HEK293 (cell line): ENCODE measurements around the gene ACVR1.

Source experiments
- BCL11A ChIP-seq: fragments of 450-650 bp; formaldehyde crosslinking; IDR thresholded peaks from 2 replicates; pipeline ENCODE4 v1.5.1; 2016; ENCODE audit warnings: low read depth, missing biosample characterization, missing genetic modification characterization
- GLI2 ChIP-seq: fragments of 450-650 bp; formaldehyde crosslinking; IDR thresholded peaks from 2 replicates; pipeline ENCODE4; 2017; ENCODE audit warnings: missing biosample characterization, missing genetic modification characterization, low read depth, borderline replicate concordance
- IKZF3 ChIP-seq: fragments of 450-650 bp; IDR thresholded peaks from 2 replicates; pipeline ENCODE4 v1.5.0; 2018; ENCODE audit warnings: missing biosample characterization, mild to moderate bottlenecking, missing genetic modification characterization, moderate library complexity
- KLF16 ChIP-seq: fragments of 450-650 bp; formaldehyde crosslinking; IDR thresholded peaks from 2 replicates; pipeline ENCODE4 v1.5.1; 2017; ENCODE audit warnings: missing biosample characterization, missing genetic modification characterization
- KLF8 ChIP-seq: fragments of 450-650 bp; formaldehyde crosslinking; IDR thresholded peaks from 2 replicates; pipeline ENCODE4 v1.5.1; 2016; ENCODE audit warnings: missing biosample characterization, missing genetic modification characterization
- OVOL3 ChIP-seq: fragments of 450-650 bp; formaldehyde crosslinking; IDR thresholded peaks from 2 replicates; pipeline ENCODE4 v1.5.1; 2016; ENCODE audit warnings: missing biosample characterization, missing genetic modification characterization
- ZBTB20 ChIP-seq: fragments of 450-650 bp; formaldehyde crosslinking; IDR thresholded peaks from 2 replicates; pipeline ENCODE4 v1.5.1; 2016; ENCODE audit warnings: missing biosample characterization, missing genetic modification characterization
- ZFP37 ChIP-seq: fragments of 450-650 bp; formaldehyde crosslinking; IDR thresholded peaks from 2 replicates; pipeline ENCODE4 v1.5.1; 2016; ENCODE audit warnings: missing biosample characterization, missing genetic modification characterization
- ZIC2 ChIP-seq: fragments of 450-650 bp; formaldehyde crosslinking; IDR thresholded peaks from 2 replicates; pipeline ENCODE4 v1.5.1; 2016; ENCODE audit warnings: missing biosample characterization, missing genetic modification characterization
- ZNF112 ChIP-seq: fragments of 450-650 bp; formaldehyde crosslinking; IDR thresholded peaks from 2 replicates; pipeline ENCODE4 v1.5.0; 2017; ENCODE audit warnings: missing biosample characterization, missing genetic modification characterization
- ZNF133 ChIP-seq: fragments of 450-650 bp; formaldehyde crosslinking; IDR thresholded peaks from 2 replicates; pipeline ENCODE4 v1.5.1; 2016; ENCODE audit warnings: missing biosample characterization, missing genetic modification characterization
- ZNF211 ChIP-seq: fragments of 450-650 bp; formaldehyde crosslinking; IDR thresholded peaks from 2 replicates; pipeline ENCODE4 v1.5.1; 2016; ENCODE audit warnings: low read depth, missing biosample characterization, missing genetic modification characterization
- ZNF239 ChIP-seq: fragments of 450-650 bp; formaldehyde crosslinking; IDR thresholded peaks from 2 replicates; pipeline ENCODE4 v1.5.1; 2016; ENCODE audit warnings: missing biosample characterization, missing genetic modification characterization
- ZNF37A ChIP-seq: fragments of 450-650 bp; IDR thresholded peaks from 2 replicates; pipeline ENCODE4 v1.5.1; 2018; ENCODE audit warnings: missing biosample characterization, missing genetic modification characterization
- ZNF521 ChIP-seq: fragments of 450-650 bp; formaldehyde crosslinking; IDR thresholded peaks from 2 replicates; pipeline ENCODE4 v1.5.1; 2017; ENCODE audit warnings: missing biosample characterization, mild to moderate bottlenecking, missing genetic modification characterization
- ZNF529 ChIP-seq: fragments of 450-650 bp; formaldehyde crosslinking; IDR thresholded peaks from 2 replicates; pipeline ENCODE4 v1.5.1; 2017; ENCODE audit warnings: missing genetic modification characterization, missing biosample characterization; ENCODE audit not compliant: insufficient replicate concordance
- ZNF558 ChIP-seq: fragments of 450-650 bp; formaldehyde crosslinking; IDR thresholded peaks from 2 replicates; pipeline ENCODE4 v1.5.1; 2016; ENCODE audit warnings: missing biosample characterization, missing genetic modification characterization
- ZNF561 ChIP-seq: fragments of 450-650 bp; IDR thresholded peaks from 2 replicates; pipeline ENCODE4 v1.5.1; 2018; ENCODE audit warnings: missing biosample characterization, missing genetic modification characterization, borderline replicate concordance
- ZNF701 ChIP-seq: fragments of 450-650 bp; formaldehyde crosslinking; IDR thresholded peaks from 2 replicates; pipeline ENCODE4 v1.5.1; 2016; ENCODE audit warnings: missing biosample characterization, missing genetic modification characterization
- ZNF747 ChIP-seq: fragments of 450-650 bp; formaldehyde crosslinking; IDR thresholded peaks from 2 replicates; pipeline ENCODE4 v1.5.1; 2016; ENCODE audit warnings: missing biosample characterization, missing genetic modification characterization
- ZNF837 ChIP-seq: fragments of 450-650 bp; formaldehyde crosslinking; IDR thresholded peaks from 2 replicates; pipeline ENCODE4 v1.5.1; 2016; ENCODE audit warnings: missing biosample characterization, missing genetic modification characterization
- TF ChIP-seq, protein P1 (sequence below): fragments of 450-650 bp; formaldehyde crosslinking; IDR thresholded peaks from 2 replicates; pipeline ENCODE4 v1.5.1; 2016; ENCODE audit warnings: missing biosample characterization, missing genetic modification characterization
- TF ChIP-seq, protein P2 (sequence below): IDR thresholded peaks from 2 replicates; pipeline ENCODE4 v1.6.1; 2011; ENCODE audit warnings: mild to moderate bottlenecking, low read depth, low read length, borderline replicate concordance
- TF ChIP-seq, protein P3 (sequence below): fragments of 450-650 bp; formaldehyde crosslinking; IDR thresholded peaks from 2 replicates; pipeline ENCODE4 v1.5.1; 2016; ENCODE audit warnings: missing biosample characterization, missing genetic modification characterization
- TF ChIP-seq, protein P4 (sequence below): fragments of 450-650 bp; formaldehyde crosslinking; IDR thresholded peaks from 2 replicates; pipeline ENCODE4 v1.5.0; 2017; ENCODE audit warnings: missing biosample characterization, missing genetic modification characterization, borderline replicate concordance
- TF ChIP-seq, protein P5 (sequence below): fragments of 450-650 bp; formaldehyde crosslinking; IDR thresholded peaks from 2 replicates; pipeline ENCODE4 v1.5.1; 2017; ENCODE audit warnings: missing biosample characterization, missing genetic modification characterization
- TF ChIP-seq, protein P6 (sequence below): fragments of 450-650 bp; formaldehyde crosslinking; IDR thresholded peaks from 2 replicates; pipeline ENCODE4 v1.5.1; 2016; ENCODE audit warnings: missing biosample characterization, missing genetic modification characterization, borderline replicate concordance

ACVR1 gene

DNA sequence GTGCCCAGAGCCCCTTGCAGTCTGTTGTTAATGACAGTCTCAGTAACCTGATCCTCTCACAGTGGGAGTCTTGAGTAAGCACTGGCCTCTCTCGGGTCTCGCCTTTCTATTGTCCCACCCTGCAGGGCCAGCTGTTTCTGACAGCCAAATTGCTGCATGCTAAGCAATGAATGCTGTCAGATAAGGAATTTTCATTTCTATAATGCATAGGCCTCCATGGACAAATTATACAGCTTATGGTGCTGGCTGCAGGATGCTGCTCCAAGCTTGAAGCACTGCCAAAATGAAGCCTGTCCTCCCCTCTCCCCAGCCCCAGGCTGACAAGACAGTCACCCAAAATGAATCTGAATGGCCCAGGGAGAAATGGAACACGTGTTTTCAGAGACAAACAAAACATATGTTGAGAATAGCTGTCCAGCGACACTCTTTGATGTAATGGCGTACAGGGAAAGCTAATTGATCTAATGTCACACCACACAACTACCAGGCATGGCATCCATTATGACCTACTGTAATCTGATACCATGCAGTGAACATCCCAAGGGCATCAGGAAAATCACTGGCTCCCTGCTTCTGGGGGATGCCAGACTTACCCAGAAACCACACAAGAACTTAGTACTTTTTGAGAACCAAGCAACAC lies 36.8 kb downstream of the ACVR1 start (continued):
- TF ChIP-seq, protein P1, sequence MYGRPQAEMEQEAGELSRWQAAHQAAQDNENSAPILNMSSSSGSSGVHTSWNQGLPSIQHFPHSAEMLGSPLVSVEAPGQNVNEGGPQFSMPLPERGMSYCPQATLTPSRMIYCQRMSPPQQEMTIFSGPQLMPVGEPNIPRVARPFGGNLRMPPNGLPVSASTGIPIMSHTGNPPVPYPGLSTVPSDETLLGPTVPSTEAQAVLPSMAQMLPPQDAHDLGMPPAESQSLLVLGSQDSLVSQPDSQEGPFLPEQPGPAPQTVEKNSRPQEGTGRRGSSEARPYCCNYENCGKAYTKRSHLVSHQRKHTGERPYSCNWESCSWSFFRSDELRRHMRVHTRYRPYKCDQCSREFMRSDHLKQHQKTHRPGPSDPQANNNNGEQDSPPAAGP = no peak
- 0 out of 2 replicates have a peak, but pooled peaks have one; percentile 59 for TF ChIP-seq ZNF561 (tag by site-specific recombination)
- no peak for TF ChIP-seq ZNF558
- no peak for TF ChIP-seq ZNF211
- peak; percentile 88 for TF ChIP-seq ZBTB20 (tag by site-specific recombination)
- TF ChIP-seq ZNF837 (tag by site-specific recombination) = no peak
- TF ChIP-seq IKZF3 (tag by site-specific recombination) = peak; percentile 60; the same call in 1 of the 2 replicates
- no peak for TF ChIP-seq ZNF37A
- no peak for TF ChIP-seq ZNF112 (tag by site-specific recombination)
- TF ChIP-seq, protein P2, sequence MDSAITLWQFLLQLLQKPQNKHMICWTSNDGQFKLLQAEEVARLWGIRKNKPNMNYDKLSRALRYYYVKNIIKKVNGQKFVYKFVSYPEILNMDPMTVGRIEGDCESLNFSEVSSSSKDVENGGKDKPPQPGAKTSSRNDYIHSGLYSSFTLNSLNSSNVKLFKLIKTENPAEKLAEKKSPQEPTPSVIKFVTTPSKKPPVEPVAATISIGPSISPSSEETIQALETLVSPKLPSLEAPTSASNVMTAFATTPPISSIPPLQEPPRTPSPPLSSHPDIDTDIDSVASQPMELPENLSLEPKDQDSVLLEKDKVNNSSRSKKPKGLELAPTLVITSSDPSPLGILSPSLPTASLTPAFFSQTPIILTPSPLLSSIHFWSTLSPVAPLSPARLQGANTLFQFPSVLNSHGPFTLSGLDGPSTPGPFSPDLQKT = no peak
- TF ChIP-seq ZNF239 = no peak
- TF ChIP-seq, protein P3, sequence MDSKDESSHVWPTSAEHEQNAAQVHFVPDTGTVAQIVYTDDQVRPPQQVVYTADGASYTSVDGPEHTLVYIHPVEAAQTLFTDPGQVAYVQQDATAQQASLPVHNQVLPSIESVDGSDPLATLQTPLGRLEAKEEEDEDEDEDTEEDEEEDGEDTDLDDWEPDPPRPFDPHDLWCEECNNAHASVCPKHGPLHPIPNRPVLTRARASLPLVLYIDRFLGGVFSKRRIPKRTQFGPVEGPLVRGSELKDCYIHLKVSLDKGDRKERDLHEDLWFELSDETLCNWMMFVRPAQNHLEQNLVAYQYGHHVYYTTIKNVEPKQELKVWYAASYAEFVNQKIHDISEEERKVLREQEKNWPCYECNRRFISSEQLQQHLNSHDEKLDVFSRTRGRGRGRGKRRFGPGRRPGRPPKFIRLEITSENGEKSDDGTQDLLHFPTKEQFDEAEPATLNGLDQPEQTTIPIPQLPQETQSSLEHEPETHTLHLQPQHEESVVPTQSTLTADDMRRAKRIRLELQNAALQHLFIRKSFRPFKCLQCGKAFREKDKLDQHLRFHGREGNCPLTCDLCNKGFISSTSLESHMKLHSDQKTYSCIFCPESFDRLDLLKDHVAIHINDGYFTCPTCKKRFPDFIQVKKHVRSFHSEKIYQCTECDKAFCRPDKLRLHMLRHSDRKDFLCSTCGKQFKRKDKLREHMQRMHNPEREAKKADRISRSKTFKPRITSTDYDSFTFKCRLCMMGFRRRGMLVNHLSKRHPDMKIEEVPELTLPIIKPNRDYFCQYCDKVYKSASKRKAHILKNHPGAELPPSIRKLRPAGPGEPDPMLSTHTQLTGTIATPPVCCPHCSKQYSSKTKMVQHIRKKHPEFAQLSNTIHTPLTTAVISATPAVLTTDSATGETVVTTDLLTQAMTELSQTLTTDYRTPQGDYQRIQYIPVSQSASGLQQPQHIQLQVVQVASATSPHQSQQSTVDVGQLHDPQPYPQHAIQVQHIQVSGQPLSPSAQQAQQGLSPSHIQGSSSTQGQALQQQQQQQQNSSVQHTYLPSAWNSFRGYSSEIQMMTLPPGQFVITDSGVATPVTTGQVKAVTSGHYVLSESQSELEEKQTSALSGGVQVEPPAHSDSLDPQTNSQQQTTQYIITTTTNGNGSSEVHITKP (tag by site-specific recombination) = no peak
- no peak; the same call in 1 of the 2 replicates for TF ChIP-seq GLI2 (tag by site-specific recombination)
- no peak for TF ChIP-seq BCL11A
- TF ChIP-seq, protein P4, sequence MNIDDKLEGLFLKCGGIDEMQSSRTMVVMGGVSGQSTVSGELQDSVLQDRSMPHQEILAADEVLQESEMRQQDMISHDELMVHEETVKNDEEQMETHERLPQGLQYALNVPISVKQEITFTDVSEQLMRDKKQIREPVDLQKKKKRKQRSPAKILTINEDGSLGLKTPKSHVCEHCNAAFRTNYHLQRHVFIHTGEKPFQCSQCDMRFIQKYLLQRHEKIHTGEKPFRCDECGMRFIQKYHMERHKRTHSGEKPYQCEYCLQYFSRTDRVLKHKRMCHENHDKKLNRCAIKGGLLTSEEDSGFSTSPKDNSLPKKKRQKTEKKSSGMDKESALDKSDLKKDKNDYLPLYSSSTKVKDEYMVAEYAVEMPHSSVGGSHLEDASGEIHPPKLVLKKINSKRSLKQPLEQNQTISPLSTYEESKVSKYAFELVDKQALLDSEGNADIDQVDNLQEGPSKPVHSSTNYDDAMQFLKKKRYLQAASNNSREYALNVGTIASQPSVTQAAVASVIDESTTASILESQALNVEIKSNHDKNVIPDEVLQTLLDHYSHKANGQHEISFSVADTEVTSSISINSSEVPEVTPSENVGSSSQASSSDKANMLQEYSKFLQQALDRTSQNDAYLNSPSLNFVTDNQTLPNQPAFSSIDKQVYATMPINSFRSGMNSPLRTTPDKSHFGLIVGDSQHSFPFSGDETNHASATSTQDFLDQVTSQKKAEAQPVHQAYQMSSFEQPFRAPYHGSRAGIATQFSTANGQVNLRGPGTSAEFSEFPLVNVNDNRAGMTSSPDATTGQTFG (tag by site-specific recombination) = no peak
- TF ChIP-seq ZNF133 (tag by site-specific recombination) = no peak
- TF ChIP-seq ZNF701 (tag by site-specific recombination) = no peak
- peak; percentile 91 for TF ChIP-seq ZIC2 (tag by site-specific recombination)
- TF ChIP-seq, protein P5, sequence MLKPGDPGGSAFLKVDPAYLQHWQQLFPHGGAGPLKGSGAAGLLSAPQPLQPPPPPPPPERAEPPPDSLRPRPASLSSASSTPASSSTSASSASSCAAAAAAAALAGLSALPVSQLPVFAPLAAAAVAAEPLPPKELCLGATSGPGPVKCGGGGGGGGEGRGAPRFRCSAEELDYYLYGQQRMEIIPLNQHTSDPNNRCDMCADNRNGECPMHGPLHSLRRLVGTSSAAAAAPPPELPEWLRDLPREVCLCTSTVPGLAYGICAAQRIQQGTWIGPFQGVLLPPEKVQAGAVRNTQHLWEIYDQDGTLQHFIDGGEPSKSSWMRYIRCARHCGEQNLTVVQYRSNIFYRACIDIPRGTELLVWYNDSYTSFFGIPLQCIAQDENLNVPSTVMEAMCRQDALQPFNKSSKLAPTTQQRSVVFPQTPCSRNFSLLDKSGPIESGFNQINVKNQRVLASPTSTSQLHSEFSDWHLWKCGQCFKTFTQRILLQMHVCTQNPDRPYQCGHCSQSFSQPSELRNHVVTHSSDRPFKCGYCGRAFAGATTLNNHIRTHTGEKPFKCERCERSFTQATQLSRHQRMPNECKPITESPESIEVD (tag by site-specific recombination) = peak; percentile 62
- TF ChIP-seq ZNF521 (tag by site-specific recombination) = no peak
- no peak for TF ChIP-seq KLF16 (tag by site-specific recombination)
- peak; percentile 48; the same call in 1 of the 2 replicates for TF ChIP-seq KLF8 (tag by site-specific recombination)
- TF ChIP-seq, protein P6, sequence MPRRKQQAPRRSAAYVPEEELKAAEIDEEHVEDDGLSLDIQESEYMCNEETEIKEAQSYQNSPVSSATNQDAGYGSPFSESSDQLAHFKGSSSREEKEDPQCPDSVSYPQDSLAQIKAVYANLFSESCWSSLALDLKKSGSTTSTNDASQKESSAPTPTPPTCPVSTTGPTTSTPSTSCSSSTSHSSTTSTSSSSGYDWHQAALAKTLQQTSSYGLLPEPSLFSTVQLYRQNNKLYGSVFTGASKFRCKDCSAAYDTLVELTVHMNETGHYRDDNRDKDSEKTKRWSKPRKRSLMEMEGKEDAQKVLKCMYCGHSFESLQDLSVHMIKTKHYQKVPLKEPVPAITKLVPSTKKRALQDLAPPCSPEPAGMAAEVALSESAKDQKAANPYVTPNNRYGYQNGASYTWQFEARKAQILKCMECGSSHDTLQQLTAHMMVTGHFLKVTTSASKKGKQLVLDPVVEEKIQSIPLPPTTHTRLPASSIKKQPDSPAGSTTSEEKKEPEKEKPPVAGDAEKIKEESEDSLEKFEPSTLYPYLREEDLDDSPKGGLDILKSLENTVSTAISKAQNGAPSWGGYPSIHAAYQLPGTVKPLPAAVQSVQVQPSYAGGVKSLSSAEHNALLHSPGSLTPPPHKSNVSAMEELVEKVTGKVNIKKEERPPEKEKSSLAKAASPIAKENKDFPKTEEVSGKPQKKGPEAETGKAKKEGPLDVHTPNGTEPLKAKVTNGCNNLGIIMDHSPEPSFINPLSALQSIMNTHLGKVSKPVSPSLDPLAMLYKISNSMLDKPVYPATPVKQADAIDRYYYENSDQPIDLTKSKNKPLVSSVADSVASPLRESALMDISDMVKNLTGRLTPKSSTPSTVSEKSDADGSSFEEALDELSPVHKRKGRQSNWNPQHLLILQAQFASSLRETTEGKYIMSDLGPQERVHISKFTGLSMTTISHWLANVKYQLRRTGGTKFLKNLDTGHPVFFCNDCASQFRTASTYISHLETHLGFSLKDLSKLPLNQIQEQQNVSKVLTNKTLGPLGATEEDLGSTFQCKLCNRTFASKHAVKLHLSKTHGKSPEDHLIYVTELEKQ = no peak
- TF ChIP-seq ZFP37 = no peak
- no peak for TF ChIP-seq OVOL3 (tag by site-specific recombination)
- TF ChIP-seq ZNF529 (tag by site-specific recombination) = no peak
- TF ChIP-seq ZNF747 (tag by site-specific recombination) = no peak
